ENCODE results near the gene AVPR1B.
A peak's percentile ranks its signal among the peaks of the same experiment; 100 is the strongest.

Gene AVPR1B

GRCh38 chr1:206112600-206113301 lies 4.4 kb downstream of the AVPR1B start:
- no peak for DNase-seq (ENCODE audit: low spot score)

- DNase-seq (ENCODE audit: low spot score): no peak
These were observed 5.8 kb downstream of the AVPR1B start for GRCh38 chr1:206111271-206111927.

GRCh38 chr1:206110820-206111219 lies 6.4 kb downstream of the AVPR1B start:
- no peak for DNase-seq (ENCODE audit: low spot score)

GRCh38 chr1:206110161-206110560 lies 7.0 kb downstream of the AVPR1B start:
- no peak for DNase-seq (ENCODE audit: low spot score)

- DNase-seq (ENCODE audit: low spot score): no peak
These were observed 7.5 kb downstream of the AVPR1B start for GRCh38 chr1:206109718-206110117.

- no peak for DNase-seq (ENCODE audit: low spot score)
These were observed 8.6 kb downstream of the AVPR1B start for GRCh38 chr1:206108635-206109034.

- no peak for DNase-seq (ENCODE audit: low spot score)
These were observed 10.0 kb downstream of the AVPR1B start for GRCh38 chr1:206107168-206107544.

- peak; percentile 90 for DNase-seq (ENCODE audit: low spot score)
These were observed 10.6 kb downstream of the AVPR1B start for GRCh38 chr1:206106328-206107167.

- no peak for DNase-seq (ENCODE audit: low spot score)
These were observed 11.7 kb downstream of the AVPR1B start for GRCh38 chr1:206105464-206105995.

- no peak for DNase-seq (ENCODE audit: low spot score)
These were observed 13.2 kb downstream of the AVPR1B start for GRCh38 chr1:206103979-206104378.

- no peak for DNase-seq (ENCODE audit: low spot score)
These were observed 14.8 kb downstream of the AVPR1B start for GRCh38 chr1:206102292-206102936.

GRCh38 chr1:206101351-206102045 lies 15.7 kb downstream of the AVPR1B start:
- DNase-seq (ENCODE audit: low spot score): no peak

- no peak for DNase-seq (ENCODE audit: low spot score)
These were observed 16.9 kb downstream of the AVPR1B start for GRCh38 chr1:206100226-206100815.

- no peak for DNase-seq (ENCODE audit: low spot score)
These were observed 18.8 kb downstream of the AVPR1B start for GRCh38 chr1:206098242-206098919.

- no peak for DNase-seq (ENCODE audit: low spot score)
These were observed 19.8 kb downstream of the AVPR1B start for GRCh38 chr1:206097381-206097780.

- DNase-seq (ENCODE audit: low spot score): no peak
These were observed 23.2 kb downstream of the AVPR1B start for GRCh38 chr1:206094024-206094423.

GRCh38 chr1:206089341-206089740 lies 27.8 kb downstream of the AVPR1B start:
- no peak for DNase-seq (ENCODE audit: low spot score)

- no peak for DNase-seq (ENCODE audit: low spot score)
These were observed 30.1 kb downstream of the AVPR1B start for GRCh38 chr1:206087091-206087490.

- DNase-seq (ENCODE audit: low spot score): no peak
These were observed 33.4 kb downstream of the AVPR1B start for GRCh38 chr1:206083750-206084149.
